ENCODE measurements around the gene ZCCHC13.
"Not testable (repeated sequence)": the region's sequence is repeated elsewhere in the genome, so short reads cannot be mapped to it uniquely, and the experiment has no call there.

Gene ZCCHC13

DNA sequence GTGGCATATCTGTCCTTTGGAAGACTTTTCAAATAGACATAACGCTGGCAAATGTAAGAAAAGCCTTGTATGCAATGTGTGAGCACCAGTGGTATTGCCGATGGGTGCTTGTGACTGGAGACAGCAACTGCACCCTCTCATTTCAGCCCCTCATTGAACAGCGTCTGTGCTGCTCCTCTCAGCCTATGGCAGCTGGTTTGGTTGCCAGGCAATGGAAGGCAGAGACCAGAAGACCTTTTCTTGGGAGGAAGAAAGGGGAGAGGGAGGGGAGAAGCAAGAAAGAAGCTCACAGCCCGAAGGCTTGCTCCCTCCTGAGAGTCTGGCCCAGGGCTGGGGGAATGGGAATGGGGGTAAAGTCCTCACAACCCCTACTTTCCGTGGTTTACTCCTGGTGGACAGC is 20.2 kb downstream of the ZCCHC13 start:
- DNase-seq = no peak

DNA sequence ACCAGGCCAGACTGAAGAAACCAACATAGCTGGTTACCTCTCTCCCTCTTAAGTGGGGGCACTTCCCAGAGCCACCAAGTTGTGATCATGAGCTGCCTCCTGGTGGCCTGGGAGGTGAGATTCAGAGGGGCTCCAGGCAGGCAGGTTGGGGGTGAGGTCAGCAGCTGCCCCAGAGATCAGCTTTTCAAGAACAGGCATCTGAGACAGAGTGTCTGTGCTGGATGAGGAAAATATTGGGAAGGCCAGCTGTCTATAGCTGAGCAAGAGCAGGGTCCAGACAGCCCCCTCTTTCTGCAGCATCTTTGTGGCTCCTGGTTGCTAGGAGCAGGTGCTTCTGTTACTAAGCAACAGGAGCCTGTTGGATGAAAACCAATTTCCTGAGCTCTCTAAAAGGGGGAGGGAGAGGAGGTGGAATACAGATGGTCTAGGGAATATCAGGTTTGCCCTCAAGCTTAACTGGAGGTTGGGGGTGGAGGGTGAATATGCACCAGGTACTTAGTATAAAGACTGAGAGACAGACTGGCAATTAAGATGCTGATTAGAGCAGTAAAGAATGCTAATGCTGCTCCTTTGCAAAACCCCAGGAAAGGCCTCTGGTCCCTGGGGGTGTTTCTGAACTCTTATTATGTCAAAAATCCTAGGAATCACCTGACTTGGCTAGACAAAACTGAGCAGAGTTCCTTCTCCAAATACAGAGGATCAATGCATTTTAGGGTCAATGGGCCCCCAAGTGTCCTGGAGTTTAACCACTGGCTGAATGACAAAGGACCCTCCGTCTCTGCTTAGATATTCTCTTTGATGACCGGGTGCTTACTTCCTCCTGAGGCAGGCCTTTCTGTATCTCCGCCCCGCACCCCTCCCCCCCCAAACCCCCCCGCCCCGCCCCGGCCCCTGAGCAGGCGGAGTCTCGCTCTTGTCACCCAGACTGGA is 21.4 kb downstream of the ZCCHC13 start:
- no peak for DNase-seq

DNA sequence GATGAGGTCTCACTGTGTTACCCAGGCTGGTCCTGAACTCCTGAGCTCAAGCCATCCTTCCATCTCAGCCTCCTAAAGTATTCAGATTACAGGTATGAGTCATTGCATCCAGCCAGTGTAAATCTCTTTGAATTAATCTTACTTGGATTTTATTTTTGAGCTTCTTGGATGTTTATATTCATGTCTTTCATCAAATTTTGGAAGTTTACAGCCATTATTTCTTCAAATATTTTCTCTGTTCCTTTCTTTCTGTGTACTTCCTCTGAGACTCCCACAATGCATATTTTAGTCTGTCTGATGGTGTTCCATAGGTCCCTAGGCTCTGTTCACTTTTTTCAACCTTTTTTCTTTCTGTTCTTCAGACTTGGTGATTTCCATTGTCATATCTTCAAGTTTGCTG is 34.9 kb downstream of the ZCCHC13 start:
- DNase-seq = no peak

DNA sequence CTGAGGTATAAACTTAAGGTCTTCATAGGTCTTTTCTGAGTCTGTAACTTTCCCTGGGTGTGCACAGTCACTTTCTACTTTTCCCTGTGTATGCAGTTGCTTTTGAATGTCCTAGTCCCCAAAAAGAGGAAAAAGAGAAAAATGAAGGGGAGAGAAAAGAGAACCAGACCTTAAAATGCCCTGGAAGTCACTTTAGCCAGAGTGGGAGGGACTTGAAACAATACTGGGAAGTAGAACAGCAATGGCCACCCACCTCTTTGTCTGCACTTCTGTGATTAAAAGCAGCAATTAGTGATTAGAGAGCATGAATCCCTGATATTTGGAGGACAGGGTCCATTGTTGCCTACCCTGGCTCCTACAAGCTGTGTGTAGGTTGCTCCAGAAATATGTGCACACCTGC is 36.1 kb downstream of the ZCCHC13 start:
- DNase-seq = no peak

- DNase-seq = not testable (repeated sequence)
These were observed 38.2 kb downstream of the ZCCHC13 start for GRCh38 chrX:74342211-74342610.

DNA sequence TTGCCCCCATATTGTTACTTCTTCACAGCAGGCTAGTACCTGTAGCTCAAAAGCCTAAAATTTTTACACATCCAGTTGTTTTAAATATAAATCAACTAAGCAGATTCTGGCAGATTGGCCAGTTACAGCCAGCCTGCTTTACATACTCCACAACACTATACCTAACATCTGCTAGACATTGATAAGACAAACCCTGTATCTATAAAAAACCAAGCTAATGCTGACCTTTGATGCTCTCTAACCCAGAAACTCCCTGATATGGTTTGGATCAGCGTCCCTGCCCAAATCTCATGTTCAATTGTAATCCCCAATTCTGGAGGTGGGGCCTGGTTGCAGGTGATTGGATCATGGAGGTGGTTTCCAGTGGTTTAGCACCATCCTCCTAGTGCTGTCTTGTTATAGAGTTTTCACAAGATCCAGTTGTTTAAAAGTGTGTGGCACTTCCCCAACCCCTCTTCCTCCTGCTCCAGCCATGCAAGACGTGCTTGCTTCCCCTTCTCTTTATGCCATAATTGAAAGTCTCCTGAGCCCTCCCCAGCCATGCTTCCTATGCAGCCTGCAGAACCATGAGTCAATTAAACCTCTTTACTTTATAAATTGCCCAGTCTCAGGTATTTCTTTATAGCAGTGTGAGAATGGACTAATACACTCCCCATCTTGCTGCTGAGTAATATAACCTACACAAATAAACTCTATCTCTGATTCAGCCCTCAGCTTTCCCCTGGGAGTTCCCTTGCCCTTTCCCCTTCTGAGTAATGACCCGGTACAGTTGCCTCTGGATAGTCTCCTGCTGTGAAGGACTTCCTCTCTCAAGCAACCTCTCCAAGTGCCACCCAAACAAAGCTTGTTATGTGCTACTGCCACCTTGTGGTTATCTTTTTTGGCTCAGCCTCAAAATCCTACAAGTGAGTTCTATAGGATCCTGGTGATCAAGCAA is 39.6 kb downstream of the ZCCHC13 start:
- peak; percentile 91 for DNase-seq

- DNase-seq = no peak
These were observed 40.3 kb downstream of the ZCCHC13 start for GRCh38 chrX:74344280-74344622.

- no peak for DNase-seq
These were observed 42.1 kb downstream of the ZCCHC13 start for GRCh38 chrX:74346088-74346487.

DNA sequence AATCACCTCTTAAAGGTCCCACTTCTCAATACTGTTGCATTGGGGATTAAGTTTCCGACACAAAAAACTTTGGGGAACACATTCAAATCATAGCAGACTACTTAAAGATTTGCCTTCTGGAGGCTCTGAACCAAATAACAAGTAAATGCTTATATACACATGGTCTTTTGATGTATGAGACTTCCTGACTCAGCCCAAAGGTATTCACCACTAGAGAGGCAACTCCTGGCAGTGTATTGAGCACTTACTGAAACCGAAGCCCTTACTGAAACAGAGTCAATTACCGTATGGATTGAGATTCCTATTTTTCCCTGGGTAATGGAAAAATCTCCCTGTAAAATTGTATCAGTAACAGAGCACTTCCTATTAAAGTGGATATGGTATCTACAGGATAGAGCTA is 45.4 kb downstream of the ZCCHC13 start:
- peak; percentile 60 for DNase-seq

GRCh38 chrX:74351760-74352159 is 47.8 kb downstream of the ZCCHC13 start:
- DNase-seq = no peak

- no peak for DNase-seq
These were observed 50.0 kb downstream of the ZCCHC13 start for GRCh38 chrX:74353984-74354383.
